ENCODE data around the gene COL9A3.

The COL9A3 gene

DNA sequence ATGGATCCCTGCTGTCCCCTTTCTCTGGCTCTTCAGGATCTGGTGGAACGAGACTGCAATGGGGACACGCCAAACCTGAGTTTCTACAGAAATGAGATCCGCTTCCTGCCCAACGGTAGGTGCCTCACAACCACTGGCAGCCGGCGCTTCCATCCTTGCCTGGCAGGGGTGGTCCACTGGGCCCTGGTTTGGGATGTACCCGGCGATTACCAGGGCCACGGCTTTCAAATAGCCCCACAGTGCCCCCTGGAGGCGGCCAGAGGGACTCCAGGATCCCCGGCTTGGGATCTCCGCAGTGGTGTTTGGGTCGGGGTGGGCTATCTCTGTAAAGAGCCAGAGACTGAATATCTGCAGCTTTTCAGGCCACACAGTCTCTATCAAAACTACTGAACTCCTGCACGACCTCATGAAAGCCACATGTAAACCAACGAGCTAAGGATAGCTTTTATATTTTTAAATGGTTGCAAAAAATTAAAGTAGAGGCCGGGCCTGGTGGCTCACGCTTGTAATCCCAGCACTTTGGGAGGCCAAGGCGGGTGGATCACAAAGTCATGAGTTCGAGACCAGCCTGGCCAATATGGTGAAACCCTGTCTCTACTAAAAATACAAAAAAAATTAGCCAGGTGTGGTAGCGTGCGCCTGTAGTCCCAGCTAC is 8.5 kb upstream of the COL9A3 start:
- no peak for DNase-seq (ENCODE audit: low read depth, low spot score)
- no peak overlapping the region for H3K27ac ChIP-seq

DNA sequence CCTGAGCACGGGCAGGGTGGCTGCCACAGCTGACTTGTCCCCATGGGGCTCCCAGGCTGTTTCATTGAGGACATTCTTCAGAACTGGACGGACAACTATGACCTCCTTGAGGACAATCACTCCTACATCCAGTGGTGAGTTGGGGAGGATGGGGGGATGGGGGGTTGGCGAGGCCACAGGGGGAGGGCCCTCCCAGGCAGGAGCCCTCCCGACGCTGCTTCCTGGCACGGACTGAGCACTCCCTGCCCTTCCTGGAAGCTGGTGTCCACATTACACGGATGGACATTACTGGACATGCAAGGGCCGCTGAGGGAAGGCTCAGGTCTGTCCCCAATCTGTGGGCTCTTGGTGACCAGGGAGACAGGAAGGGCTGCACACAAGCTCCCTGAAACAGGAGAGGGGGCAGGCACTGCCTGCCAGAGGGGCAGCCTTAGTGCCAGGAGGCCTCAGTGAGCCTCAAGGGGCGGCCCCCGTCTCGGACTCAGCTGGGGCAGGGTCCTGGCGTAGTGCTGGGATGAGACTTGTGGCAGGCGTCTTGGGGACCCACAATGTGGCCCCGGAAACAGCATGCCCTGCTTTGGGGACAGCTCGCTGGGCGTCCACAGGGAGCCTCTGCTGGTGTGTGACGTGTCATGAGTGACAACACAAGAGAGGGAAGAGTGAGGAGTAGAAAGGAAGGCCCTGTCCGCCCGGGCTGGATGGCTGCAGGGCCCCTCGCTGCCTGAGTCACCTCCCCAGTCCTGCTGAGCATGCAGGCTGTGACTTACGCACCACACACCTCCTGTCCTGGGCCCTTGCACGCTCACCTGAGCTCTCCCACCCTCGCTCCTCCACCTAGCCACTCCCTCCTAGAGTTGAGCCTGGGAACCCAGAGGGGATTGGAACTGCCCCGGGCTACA is 7.1 kb upstream of the COL9A3 start:
- H3K27ac ChIP-seq = no peak overlapping the region
- DNase-seq (ENCODE audit: low read depth, low spot score) = no peak

DNA sequence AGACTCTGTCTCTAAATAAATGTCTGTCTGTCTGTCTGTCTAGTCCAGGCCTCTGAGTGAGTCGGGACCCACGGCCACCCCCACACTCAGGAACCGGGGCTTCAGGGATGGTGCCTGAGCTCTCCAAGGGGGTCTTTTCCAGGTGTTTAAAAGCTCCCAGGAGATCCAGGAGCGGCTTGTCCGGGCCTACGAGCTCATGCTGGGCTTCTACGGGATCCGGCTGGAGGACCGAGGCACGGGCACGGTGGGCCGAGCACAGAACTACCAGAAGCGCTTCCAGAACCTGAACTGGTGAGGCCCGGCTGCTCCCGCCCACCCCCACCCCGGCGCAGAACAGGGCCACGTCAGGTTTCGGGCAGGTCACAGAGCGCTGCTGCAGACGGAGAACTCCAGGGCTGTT is 5.5 kb upstream of the COL9A3 start:
- H3K27ac ChIP-seq = no peak overlapping the region
- no peak for DNase-seq (ENCODE audit: low read depth, low spot score)

DNA sequence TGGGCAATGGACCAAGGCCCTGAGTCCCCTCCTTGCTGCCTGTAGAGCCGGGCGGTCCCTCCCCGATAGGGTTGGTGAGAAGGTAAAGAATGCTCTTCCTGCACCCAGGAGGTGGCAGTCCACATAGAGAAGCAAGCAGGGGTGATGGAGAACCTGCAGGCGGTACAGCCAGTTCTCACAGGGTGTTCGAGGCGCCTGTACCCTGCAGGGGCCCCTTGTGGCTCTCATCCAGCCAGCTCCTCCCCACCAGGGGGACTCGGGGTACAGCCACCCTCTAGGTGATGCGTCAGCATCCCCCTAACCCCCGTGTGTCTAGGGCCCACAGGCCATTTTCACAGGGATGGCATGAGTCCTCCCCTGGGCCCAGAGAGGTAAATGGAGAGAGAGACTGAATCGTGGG is 5.1 kb upstream of the COL9A3 start:
- no peak for DNase-seq (ENCODE audit: low read depth, low spot score)
- H3K27ac ChIP-seq = no peak overlapping the region

DNA sequence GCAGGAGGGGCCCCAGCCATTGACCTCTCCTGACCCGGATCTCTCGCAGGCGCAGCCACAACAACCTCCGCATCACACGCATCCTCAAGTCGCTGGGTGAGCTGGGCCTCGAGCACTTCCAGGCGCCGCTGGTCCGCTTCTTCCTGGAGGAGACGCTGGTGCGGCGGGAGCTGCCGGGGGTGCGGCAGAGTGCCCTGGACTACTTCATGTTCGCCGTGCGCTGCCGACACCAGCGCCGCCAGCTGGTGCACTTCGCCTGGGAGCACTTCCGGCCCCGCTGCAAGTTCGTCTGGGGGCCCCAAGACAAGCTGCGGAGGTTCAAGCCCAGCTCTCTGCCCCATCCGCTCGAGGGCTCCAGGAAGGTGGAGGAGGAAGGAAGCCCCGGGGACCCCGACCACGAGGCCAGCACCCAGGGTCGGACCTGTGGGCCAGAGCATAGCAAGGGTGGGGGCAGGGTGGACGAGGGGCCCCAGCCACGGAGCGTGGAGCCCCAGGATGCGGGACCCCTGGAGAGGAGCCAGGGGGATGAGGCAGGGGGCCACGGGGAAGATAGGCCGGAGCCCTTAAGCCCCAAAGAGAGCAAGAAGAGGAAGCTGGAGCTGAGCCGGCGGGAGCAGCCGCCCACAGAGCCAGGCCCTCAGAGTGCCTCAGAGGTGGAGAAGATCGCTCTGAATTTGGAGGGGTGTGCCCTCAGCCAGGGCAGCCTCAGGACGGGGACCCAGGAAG is 4.5 kb upstream of the COL9A3 start:
- no peak for DNase-seq (ENCODE audit: low read depth, low spot score)
- H3K27ac ChIP-seq = no peak overlapping the region

DNA sequence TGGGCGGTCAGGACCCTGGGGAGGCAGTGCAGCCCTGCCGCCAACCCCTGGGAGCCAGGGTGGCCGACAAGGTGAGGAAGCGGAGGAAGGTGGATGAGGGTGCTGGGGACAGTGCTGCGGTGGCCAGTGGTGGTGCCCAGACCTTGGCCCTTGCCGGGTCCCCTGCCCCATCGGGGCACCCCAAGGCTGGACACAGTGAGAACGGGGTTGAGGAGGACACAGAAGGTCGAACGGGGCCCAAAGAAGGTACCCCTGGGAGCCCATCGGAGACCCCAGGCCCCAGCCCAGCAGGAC is 4.0 kb upstream of the COL9A3 start:
- H3K27ac ChIP-seq = no peak overlapping the region
- no peak for DNase-seq (ENCODE audit: low read depth, low spot score)

DNA sequence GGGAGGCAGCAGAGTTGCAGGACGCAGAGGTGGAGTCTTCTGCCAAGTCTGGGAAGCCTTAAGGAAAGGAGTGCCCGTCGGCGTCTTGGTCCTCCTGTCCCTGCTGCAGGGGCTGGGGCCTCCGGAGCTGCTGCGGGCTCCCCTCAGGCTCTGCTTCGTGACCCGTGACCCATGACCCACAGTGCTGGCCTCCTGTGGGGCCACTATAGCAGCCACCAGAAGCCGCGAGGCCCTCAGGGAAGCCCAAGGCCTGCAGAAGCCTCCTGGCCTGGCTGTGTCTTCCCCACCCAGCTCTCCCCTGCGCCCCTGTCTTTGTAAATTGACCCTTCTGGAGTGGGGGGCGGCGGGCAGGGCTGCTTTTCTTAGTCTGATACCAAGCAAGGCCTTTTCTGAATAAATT is 3.3 kb upstream of the COL9A3 start:
- DNase-seq (ENCODE audit: low read depth, low spot score) = no peak
- no peak overlapping the region for H3K27ac ChIP-seq

DNA sequence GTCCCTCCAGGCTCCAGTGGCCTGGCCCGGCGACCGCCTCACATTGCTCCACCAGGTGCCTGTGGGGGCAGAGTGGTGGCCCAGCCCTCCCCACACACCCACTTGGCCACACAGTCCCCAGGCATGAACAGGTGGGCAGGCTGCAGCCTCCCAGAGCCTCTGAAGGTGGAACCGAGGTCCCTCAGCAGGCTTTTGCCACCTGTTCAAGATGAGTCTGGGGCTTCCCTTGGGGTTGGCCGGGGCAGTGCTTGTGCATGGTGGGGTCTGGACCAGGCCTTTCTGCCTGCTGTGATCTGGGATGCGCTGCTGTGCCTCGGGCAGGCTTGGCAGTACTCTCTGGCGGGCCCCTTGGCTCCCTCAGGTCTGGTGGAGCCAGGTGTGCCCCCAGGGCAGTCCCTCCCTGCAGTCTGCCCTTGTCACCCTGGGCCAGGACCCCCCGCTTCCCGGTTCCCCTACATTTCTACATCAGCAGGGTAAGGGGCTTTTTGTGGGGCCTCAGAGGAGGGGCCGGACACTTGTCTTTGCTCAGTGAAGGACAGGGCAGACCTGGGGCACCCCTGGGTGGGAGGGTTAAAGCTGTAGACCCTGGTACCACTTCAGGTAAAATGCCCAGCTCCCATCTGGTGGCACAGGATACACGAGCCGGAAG is 2.7 kb upstream of the COL9A3 start:
- no peak overlapping the region for H3K27ac ChIP-seq
- DNase-seq (ENCODE audit: low read depth, low spot score) = no peak

DNA sequence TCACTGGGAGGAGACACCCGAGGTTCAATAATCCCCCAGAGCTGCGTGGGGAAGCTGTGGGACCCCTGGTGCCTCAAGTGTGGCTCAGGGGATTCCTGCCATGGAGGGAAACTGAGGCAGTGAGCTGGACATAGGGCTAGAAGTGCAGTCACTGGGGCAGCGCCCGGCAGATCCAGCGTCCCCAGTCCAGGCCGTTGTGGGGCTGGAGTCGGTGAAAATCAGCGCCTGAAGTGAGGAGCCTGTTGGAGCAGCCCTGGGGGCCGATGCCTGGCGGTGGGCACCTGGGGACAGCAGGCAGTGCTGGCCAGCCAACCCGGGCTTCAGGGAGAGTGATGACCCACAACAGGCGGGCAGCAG is 2.2 kb upstream of the COL9A3 start:
- H3K27ac ChIP-seq = no peak overlapping the region
- no peak for DNase-seq (ENCODE audit: low read depth, low spot score)

DNA sequence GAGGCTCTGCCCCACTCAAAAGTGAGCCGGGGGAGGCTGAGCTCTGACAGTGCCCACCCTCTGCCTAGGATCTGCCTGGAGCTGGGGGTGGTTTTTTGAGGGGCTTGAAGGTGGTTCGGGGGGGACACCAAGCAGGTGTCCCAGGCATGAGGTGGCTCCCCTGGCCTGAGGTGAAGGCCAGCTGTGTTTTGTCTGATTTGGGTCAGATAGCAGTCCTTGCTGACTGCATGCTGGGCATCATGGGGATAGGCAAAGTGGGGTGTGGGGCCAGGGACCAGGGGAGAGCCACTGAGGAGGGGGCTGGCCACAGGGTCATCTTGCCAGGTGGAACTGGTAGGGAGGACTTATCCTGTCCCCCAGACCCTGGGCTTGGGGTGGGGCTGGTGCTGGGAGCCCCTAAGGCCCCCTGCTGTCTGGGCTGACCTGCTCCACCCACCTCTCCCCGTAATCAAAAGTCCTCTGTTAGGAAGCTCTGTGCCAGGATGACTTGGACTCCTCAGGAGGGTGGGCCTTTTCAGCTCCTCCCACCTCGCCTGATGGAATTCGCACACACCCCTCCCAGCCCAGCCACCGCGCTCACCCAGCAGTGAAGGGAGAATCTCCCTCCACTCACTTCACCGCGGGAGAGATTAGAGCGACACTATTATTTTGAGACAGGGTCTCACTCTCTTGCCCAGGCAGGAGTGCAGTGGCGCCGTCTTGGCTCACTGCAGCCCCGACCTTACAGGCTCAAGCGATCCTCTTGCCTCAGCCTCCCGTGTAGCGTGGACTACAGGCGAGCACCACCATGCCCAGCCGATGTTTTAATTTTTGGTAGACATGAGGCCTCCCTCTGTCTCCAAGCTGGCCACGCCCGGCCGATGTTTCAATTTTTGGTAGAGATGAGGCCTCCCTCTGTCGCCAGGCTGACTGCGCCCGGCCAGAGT is 1.5 kb upstream of the COL9A3 start:
- no peak overlapping the region for H3K27ac ChIP-seq
- no peak for DNase-seq (ENCODE audit: low read depth, low spot score)

DNA sequence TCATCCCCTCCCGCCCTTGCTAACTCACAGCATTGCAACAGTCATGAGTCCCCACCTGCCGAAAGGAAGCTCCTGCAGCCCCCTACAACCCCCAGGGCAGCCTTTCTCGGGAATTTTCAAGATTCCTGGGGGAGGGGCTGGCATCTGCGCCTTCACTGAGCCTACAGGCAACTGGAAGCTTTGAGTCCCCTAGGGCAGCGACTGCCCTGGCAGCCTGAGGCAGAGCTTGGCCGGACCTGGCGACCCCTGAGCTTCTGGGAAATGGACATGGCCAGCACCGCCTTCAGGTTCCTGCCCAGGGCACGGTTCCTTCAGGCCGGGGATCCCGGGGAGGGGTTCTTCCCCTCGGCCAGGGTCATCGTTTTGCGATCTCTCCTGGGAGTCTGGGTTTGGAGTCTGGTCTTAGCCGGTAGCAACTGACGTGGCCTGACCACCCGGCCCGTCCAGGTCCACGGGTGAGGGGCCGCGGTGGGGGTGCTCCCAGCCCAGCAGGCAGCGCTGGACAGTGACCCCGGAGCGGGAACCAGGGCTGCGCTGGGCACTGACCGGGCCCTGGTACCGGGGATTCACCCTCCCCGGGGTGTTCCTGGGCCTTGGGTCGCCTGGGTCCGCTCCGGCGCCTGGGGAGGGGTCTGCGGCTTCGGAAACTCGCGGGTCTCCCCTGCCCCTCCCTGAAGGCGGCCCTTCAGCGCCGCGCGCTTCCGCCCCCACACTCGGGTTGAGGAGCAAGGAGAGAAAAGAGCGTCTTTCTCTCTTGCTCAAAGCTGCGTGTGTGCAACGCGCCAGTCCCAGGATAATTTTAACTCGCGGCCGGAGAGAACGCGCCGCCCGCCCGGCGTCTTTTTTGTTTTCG is 593 bp upstream of the COL9A3 start:
- DNase-seq (ENCODE audit: low read depth, low spot score) = no peak
- no peak overlapping the region for H3K27ac ChIP-seq

DNA sequence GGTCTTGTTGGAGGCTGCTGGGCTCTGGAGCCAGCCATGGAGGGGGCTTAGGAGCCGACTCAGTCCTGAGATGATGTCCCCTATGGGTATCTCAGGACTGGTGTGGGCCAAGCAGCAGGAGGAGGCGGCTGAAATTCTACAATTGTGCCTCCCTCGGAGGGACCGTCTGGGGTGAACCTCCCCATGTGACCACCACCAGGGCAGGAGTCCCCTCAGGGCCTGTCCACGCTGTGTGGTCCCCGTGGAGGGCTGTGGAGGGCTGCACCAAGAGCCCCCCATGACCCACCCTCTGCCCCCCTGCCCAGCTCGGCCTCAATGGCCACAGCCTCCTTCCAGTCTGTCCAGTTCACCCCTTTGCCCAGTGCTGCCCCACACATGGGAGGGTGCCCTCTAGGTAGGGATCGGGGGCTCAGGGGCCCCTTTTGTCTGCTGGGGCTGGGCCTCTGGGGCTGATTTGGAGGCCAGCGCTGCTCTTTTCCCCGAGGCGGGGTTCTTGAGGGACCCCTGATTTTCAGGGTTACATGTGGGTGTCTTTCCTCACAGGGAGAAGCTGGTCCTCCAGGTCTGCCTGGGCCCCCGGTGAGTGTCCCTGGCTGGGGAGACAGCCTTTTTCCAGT is 1.2 kb downstream of the COL9A3 start:
- no peak overlapping the region for H3K27ac ChIP-seq
- no peak for DNase-seq (ENCODE audit: low read depth, low spot score)

DNA sequence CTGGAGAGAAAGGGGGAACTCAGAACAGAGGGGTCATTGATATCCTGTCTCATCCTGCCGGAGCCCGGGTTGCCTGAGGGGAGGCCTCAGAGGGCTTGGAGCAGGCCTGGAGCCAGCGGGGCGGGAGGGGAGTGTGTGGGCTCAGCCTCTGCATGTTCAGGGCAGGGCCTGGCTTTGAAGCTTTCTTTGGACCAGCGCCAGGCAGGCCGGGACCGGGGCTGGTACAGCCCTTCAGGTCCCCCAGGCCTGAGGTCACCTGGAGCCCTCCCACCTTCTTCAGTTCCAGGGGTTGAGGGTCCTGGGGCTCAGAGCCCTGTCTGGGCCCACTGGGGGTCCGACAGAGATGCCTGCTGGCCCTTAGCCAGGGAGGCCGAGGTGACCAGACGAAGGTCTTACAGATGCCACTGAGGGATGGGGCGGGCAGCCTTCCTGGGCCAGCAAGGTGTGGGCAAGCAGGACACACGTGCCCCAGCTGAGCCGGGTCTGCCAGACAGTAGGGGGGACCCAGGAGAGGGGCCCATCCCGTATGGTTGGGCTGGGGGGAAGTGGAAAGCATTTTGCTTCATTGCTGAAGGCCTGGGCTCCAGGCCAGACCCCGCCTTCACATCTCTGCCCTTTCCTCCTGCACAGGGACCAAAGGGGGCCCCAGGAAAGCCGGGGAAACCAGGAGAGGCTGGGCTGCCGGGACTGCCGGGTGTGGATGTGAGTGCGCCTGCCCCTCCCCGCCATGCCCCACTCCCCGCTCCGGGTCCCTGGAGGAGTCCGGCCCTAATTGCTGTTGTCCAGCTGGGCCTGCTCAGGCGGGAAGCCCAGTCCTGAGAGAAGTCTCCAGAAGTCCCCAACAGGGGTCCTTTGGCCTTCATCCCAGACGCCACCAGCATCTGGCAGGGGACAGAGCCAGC is 2.0 kb downstream of the COL9A3 start:
- no peak overlapping the region for H3K27ac ChIP-seq
- DNase-seq (ENCODE audit: low read depth, low spot score) = no peak

DNA sequence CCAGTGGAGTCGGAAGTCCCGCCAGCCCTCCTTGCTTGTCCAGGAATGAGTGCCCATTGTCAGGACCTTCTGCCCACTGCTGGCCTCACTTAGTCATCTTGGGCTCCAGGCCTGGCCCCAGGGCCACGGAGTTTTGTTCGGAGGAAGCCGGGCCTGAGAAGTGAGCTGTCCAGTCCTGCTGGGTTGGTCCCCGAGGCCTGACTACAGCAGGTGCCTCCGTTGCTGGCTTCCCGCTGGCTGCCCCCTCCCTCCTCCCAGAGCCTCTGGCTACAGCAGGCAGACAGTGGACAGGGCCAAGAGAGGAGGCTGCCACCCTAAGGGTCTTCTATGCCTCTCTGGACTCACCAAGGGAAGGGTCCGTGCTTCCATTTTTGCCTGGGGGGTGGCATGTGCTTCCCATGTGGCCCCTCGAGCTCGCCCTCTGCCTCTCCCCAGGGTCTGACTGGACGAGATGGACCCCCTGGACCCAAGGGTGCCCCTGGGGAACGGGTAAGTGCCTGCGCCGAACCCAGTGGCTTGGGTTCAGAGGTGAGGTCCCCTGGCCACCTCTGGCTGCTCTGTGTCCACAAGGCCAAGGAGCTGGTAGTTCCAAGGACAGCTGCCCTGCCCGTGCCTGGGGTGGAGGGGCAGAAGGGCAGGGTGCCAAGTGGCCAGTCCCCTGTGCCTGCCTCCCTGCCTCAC is 2.8 kb downstream of the COL9A3 start:
- no peak for DNase-seq (ENCODE audit: low read depth, low spot score)
- H3K27ac ChIP-seq = no peak overlapping the region

DNA sequence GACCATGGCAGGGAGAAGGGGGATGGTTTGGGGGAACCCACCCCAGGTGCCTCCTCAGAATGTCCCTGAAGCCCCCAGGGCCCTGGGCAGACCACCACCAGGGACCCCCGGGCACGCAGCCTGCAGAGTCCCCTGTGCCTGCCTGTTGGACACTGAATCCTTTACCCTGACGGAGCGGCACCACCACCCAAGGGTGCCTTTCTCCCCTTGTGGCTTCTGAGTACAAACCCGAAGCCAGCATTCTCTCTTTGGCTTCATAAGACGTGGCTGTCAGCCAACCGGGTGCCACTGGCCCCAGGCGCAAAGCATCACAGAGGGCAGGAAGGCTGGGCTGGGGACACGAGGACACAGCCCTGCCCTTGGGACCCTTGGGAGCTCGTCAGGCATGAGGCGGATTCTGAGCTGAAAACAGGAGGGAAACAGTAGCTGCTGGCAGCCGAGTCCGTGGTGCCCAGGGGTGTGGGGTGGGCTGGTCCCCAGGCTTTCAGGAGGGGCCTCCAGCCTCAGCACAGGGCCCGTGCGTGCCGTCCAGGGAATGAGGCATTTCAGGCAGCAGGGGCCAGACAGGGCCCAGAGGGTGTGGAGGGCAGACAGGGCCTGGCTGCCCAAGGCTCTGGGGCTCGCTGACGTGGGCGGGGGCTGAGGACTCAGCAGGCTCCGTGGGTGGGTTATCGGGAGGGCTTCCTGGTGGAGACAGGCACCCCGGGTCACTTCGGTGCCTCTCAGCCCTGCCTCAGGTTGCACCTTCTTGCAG is 3.5 kb downstream of the COL9A3 start:
- no peak overlapping the region for H3K27ac ChIP-seq
- no peak for DNase-seq (ENCODE audit: low read depth, low spot score)

DNA sequence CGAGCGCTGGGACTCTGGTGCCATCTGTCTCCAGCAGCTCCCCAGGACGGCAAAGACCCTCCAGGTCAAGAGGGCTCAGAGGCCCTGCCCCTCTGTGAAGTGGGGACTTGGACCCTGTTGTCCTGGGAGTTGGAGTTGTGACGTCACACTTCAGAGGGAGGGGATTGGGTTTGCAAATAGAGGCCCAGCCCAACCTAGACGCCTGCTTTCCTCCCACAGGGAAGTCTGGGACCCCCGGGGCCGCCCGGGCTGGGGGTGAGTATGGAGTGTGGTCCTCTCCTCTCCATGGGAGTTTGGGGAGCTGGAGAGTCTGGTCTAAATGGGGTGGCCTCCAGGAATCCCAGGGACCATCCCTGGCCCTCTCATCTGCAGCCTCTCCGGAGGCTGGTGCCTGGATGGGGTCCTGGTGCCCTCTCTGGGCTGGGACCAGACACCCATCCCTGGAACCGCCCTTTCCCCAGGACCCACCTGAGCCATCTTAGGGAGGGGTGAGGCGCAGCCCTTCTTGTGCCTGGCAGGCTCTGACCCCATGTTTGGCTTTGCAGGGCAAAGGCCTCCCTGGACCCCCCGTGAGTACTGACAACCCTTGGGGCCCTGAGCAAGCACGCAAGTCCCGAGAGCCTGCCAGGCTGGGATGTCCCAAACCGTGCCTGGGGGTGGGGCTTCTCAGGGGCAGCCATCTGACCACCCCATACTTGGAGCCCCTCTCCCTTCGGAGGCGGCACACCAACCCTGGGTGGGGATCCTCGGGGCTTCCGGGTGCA is 4.3 kb downstream of the COL9A3 start:
- no peak for DNase-seq (ENCODE audit: low read depth, low spot score)
- no peak overlapping the region for H3K27ac ChIP-seq

Measured in epithelial cell of prostate (primary cell).